GM18511 (cell line): ENCODE measurements around the gene GPR137.

ENCODE experiments used
- ATAC-seq: cut with Tn5 transposase; IDR thresholded peaks from one replicate; pipeline ENCODE4 v1.9.1; 2021; ENCODE audit warnings: mild to moderate bottlenecking, moderate library complexity; ENCODE audit not compliant: unreplicated experiment

GPR137 gene

DNA sequence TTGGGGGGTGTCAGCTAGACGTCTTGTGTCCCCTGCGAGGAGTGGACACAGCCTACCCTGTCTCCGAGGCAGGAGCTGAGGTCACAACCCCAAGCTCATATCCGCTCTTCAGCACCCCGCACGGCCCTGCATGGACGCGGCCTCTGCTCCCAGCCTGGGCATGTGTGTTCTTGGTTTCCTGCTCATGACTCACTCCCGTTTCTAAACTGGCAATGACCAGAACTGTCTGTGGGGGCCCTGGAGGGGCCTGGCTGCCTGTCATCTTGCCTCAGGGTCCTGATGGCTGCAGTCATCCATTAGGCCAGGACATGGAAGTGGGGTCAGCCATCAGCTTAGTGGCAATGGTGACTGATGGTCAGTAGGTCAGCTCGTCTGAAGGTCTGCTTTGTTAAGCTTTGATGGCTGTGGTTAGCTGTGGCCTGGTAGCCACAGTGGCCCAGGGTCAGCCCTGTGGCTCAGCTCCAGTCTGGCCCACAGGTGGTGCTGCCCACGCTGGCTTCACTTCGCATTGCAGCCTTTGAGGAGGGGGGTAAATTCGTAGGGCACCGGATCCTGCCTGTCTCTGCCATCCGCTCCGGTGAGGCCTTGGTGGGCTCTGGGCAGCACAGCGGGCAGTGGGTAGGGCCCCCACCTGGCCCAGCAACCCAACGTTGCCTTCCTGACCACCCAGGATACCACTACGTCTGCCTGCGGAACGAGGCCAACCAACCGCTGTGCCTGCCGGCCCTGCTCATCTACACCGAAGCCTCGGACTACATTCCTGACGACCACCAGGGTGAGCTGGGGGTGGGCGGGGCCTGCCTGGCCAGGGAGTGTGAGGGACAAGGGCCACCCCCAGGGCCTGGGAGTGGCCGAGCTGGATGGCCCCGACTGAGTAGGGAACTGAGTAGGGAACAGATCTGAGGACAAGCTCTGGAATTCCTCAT is 22.4 kb upstream of the GPR137 start:
- no peak for ATAC-seq

DNA sequence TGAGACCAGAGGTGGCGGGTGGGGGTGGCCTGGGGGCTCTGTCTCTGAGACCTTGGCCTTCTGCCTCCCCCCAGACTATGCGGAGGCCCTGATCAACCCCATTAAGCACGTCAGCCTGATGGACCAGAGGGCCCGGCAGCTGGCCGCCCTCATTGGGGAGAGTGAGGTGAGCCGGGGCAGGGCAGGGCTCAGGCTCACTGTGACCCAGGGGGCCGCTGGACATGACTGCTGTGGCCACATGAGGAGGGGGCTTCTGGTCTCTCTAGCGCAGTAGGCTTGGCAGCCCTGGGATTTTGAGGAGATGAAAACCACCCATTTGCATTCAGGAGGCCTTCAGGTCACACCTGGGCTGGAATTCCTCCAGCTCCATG is 21.7 kb upstream of the GPR137 start:
- no peak for ATAC-seq

DNA sequence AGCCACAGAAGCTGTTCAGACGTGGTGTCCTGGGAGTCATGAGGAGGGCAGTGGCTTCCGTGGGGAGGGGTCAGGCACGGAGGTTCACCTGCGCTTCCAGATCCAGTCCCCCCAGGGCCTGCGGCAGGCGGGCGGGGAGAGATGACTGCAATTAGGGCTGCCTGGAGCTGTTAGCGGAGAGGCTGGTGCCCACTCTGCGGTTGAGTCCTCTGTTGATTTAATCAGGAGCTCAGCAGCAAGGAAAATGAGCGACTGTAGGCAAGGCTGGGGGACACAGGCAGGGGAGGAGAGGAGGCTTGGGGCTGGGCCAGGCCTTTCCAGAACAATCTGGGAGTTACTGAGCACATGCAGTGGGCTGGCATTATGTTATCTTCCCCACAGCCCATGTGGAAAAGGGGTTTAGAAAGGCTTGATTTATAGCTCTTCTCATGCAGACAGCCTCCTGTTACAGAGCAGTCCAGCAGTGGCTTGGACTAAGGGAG is 21.2 kb upstream of the GPR137 start:
- no peak for ATAC-seq

DNA sequence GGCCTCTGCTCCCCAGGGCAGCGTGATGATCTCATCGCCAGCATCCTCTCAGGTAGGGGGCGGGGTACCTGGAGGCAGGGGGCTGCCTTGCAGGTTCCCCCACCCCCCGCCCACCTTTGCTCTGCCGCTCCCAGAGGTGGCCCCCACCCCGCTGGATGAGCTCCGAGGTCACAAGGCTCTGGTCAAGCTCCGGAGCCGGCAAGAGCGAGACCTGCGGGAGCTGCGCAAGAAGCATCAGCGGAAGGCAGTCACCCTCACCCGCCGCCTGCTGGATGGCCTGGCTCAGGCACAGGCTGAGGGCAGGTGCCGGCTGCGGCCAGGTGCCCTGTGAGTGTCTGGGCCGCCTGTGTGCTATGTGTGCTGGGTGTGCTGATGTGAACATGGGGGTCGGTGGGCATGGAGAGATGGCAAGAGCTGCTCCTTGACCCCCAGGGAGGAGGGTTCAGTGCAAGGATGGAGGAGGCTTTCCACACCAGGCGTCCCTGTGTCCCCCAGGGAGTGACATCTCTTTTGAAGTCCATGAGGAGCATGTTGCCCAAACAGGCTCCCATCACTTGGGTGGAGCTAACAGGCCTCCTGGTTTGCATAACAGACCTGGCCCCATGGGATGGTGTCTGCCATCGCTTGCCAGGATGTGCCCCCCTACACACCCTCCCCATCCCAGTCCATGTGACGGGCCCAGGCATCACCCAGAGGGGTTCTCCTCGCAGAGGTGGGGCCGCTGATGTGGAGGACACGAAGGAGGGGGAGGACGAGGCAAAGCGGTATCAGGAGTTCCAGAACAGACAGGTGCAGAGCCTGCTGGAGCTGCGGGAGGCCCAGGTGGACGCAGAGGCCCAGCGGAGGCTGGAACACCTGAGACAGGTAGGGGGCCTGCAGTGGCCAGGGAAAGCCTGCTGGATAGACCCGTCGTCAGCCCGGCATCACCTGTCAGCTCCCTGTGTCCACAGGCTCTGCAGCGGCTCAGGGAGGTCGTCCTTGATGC is 20.2 kb upstream of the GPR137 start:
- no peak for ATAC-seq

DNA sequence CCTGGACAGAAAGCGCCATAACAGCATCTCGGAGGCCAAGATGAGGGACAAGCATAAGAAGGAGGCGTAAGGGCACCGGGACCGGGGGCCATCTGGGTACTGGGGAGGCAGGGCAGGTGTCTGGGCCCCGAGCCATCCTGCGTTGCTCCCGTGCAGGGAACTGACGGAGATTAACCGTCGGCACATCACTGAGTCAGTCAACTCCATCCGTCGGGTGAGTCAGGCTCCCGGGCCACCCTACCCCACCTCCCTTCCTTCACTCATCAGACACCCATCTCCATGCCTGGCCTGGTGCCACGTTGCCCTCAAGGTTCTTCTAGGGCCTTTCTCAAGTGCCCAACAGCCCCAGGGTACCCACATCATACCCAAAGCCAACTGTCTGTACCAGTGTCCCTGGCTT is 19.3 kb upstream of the GPR137 start:
- ATAC-seq = no peak

DNA sequence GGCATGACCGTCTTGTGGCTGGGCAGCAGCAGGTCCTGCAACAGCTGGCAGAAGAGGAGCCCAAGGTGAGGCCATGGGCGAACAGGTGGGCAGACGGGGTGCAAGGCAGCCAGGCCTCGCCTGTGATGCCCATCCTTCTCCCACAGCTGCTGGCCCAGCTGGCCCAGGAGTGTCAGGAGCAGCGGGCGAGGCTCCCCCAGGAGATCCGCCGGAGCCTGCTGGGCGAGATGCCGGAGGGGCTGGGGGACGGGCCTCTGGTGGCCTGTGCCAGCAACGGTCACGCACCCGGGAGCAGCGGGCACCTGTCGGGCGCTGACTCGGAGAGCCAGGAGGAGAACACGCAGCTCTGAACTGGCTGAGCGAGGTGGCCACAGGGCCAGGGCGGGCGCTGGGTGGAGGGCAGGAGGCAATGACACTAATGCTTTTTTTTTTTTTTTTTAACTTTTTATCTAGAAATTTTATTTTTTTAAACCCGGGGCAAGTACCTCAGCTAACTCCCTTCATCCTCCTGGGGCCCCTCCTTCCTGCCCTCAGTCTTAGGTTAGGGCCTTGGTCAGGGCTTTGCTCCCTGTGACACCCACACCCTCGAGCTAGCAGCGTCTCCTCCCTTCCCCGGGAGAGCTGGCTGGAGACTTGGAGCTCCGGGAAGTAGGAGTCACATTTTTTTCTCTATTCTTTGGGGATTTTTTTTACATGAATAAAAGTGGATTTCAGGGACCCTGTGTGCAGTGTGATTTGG is 18.3 kb upstream of the GPR137 start:
- ATAC-seq = no peak

DNA sequence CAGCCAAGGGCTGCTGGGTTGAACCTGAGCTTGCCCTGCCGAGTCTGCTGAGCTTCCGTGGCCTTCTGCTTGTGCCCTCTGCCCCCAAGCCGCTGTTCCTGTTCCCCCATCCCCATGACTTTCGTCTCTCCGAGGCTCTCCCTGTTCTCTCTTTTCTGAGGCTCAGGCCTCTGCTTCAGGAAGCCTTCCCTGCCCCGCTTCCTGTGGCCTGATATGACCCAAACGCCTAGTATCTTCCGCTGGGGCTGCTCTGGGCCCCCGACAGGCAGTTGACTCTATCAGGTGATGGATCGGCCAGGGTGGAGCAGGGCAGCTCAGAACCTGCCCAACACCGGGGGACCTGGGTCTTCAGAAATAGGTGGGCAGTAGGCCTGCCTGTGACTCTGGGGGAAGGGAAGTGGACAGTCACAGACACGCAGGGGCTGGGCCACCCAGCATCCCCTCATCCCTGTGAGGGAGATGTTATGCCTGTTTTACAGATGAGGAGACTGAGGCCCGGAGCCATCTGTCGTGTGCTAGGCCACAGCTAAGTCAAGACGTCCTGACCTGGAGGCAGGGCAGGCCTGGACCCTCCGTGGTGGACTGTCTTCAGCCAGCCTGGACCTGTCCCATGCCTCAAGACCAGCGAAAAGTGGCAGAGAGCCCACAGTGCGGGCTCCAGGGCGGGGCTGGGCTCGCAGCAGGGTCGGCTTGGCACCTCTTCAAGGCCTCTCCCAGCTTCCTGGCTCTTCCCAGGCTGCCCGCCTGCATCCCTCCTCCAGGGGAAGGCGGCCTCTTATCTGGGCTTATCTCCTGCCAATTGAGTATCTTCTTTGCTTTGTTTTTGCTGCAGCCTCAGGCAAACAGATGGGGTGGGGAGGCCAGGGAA is 17.4 kb upstream of the GPR137 start:
- ATAC-seq = no peak

DNA sequence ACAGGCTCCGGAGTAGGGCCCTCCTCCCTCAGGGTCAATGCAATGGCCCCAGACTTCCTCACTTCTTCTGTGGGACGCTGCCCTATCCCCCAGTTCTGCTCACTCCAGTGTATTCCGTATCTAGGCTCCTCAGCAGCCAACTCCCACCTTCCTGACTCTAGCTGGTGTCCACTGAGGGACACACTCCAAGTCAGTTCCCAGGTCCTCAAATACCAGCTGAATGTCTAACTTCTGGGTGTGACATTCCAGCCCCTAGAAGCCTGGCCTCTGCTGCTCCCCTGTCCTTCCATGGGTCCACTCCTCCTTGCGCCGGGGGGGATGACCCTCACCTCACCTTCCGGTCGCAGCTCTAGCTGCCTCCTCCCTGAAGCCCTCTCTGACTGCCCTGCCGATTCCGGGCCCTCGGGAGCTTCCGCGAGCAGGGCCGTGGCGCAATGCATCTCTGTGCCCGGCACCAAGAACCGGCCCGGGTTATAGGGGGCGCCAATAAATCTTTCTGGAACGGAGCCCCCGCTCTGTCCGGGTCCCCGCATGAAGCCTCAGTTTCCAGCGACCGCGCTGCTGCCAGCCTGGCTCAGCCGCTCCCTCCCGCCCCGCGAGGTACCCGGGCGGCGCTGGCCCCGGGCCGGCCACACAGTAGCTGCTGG is 16.6 kb upstream of the GPR137 start:
- peak; percentile 24 for ATAC-seq

DNA sequence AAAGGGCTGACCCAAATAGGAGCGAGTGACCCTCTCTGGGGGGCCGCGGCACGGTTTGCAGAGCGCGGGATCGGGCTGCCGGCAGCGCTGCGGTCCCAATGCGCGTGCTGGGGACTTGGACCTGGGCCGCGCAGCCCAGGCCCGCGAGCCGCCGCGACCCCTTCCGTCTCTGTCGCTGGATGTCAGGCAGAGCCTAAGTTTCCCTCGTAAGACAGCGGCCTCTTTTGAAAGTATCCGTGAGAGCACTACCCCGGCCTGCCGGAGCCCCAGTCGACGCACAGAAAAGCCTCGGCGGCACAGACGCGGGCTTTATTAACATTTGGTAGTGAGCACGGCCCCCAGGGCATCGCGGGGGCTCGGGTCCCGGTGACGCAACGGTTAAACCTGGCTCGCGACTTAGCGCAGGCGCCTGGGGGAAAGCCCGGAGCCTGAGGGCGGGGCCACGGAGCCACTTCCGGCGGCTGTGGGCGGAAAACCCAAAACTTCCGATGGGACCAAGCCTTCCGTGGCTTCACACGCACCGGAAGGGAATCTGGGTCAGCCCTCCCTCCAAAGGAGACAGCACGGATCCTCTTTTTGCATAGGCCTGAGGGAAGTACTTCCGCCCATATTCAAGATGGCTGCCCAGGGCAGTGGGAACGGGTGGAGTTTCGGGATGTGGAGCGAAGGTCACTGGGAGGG is 16.0 kb upstream of the GPR137 start:
- ATAC-seq = peak; percentile 69

DNA sequence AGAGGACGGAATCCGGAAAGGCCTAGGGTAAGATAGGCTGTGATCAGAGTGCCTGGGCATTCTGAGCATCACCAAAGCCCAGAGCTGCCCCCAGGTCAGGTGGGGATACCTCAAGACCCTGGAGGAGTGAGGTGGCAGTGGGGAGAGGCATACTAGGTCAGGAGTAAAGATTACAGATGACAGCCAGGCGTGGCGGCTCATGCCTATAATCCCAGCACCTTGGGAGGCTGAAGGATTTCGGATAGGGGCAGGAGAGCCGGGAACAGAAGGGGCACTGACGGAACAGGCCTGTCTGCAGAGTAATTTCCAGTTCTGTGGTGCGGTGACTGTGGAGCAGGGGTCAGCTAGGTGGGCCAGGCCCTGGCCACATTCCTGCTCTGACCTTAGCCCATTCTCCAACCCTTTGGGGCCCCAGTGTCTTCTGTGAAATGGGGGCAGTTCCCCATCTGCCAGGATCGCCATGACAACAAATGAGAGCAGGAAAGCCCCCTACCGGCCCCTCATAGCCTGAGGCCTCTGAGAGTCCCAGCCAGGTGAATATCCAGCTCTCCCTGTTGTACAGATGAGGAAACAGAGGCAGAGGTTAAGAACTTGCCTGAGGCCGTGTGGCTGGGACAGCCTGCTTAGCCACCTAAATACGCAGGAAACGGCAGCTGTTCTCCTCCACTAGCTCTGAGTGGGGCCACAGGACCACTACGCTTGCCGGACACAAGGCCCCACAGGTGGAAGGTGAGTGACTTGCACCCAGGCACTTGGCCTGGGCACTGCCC is 10.4 kb upstream of the GPR137 start:
- ATAC-seq = no peak

DNA sequence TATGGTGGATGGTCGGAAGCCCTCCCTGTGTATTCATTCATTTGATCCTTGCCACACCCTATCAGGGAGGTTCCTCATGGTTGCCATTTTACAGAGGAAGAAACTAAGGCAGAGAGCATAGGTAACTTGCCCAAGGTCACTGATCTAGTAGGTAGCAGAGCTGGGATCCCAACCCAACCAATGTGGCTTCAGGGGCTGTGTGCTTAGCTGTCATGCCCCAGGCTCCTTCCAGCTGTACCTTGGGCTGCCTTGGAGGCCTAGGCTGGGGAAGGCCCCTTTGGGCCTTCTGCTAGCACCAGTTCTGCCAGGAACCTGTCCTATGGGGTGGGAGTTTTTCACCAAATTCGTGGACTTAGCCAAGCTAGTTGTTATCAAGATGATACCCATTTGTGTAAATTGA is 9.8 kb upstream of the GPR137 start:
- no peak for ATAC-seq

DNA sequence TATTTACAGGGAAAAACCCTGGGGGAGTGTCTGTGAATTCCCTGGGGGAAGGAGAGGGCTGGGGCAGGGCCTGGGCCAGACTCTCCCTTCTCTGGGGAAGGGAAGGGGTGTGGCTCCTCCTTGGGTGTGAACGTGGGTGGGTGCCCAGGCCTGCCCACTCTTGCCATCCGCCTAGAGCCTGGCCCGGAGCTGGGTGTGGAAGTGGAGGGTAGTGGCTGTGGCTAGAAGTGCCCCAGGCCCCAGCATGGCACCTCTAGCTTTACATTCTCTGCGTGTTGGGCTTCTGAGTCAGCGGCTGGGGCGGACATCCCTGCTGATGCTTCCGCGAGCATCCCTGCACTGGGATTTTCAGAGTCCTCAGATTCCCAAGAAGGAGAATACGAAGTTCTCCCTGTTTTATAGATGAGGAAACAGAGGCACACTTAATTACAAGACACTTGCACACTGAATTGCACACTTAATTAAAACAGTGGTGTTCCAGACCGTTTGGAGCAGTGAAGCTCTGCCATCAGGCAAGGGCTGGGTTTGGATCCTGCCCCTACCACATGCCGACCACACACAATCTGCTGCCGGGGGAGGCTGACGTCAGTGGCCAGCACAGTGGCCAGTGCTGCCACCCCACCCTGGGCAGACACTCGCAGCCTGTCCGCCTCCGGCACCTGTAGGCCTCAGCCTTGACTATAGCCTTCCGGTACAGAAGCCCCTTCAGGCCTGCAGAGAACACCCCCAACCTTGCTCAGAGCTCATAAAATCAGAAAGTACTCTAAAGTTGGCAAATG is 8.8 kb upstream of the GPR137 start:
- no peak for ATAC-seq

DNA sequence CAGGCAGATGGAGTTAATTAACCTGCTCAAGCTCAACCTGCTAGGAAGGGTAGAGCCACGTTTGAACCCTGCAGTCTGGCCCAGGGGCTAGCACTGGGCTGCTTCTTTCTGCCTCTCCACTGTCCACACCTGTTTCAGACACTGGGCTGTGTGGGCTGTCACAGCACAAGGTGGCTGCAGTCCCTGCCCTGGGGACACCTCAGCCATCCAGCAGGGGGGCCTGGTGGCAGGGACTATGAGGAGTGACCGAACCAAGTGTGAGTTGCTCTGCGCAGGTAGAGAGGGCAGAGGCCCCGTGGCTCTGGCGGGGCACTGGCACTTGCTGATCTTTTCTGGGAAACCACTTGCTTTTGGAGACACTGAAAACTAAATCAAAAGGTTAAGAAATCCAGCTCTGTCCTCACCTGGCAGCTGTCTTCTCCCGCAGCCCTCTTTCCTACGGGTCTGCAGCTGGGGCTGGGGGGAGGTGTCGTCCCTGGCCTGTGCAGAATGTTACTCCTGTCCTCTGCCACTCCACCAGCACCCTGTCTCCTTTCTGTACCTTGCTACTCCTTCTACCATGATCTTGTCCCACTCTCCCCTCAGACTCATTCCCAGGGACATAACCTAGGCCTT is 7.0 kb upstream of the GPR137 start:
- no peak for ATAC-seq

DNA sequence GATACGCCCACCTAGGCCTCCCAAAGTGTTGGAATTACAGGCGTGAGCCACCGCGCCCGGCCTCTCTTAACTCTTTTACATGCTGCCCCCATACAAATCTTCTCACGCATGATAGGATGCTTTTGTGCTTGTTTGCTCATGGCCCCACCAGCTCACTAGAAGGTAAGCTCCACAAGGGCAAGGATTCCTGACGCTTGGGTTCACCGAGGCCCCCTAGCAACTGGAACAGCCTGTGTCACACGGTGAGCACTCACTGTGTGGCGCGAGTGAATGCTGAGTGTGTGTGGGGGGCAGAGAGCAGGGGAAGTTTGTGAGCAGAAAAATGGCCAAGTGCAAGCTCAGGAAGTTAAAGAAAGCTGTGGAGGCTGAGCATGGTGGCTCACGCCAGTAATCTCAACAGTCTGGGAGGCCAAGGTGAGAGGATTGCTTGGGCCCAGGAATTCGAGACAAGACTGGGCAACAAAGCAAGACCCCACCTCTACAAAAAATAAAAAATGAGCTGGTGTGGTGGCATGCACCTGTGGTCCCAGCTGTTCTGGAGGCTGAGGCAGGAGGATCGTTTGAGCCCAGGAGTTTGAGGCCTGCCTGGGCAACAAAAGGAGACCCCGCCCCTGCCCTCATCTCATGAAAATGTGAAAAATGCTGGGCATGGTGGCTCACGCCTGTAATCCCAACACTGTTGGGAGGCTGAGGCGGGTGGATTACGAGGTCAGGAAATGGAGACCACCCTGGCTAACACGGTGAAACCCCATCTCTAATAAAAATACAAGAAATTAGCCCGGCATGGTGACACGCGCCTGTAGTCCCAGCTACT is 3.5 kb upstream of the GPR137 start:
- ATAC-seq = no peak

DNA sequence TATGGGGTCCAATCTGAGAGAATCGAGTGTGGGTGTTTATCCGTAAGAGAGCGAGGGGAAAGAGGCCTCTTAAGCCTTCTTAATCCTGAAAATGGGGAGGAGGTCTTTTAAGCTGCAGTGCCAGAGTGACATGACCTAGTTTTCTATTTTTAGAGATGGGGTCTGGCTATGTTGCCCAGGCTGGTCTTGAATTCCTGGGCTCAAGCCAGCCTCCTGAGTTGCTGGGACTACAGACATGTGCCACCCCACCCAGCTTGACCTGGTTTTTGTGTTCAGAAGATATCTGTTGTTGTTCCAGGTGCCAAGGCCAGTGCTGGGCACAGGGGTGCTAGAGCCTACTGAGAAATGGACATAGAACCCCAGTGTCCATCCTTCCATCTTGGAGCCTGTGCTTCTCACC is 2.6 kb upstream of the GPR137 start:
- ATAC-seq = no peak
